Subcutaneous adipose tissue (tissue), 4 donors: ENCODE measurements around the gene HNRNPUL2. TPM values are rescaled to one million over a fixed set of nuclear protein-coding genes. Genes with fewer than 3 reads are reported as not detected.

Experiments
- CTCF ChIP-seq: fragments of 450-650 bp; IDR thresholded peaks from one replicate; pipeline ENCODE4 v1.5.1; 2016; ENCODE audit warnings: low read depth, mild to moderate bottlenecking, control low read depth, antibody characterized with exemption, moderate library complexity
- total RNA-seq, 4 donors: library from RNA; depleted of rRNA; stranded (reverse); fragments of >200 nt; gene quantifications; one replicate each; pipeline ENCODE4 v1.1.0, GENCODE V29; 2016

The HNRNPUL2 gene
- total RNA-seq, 4 donors from 2014 or later: 21.2 to 35.2 (median 29.3) TPM

DNA sequence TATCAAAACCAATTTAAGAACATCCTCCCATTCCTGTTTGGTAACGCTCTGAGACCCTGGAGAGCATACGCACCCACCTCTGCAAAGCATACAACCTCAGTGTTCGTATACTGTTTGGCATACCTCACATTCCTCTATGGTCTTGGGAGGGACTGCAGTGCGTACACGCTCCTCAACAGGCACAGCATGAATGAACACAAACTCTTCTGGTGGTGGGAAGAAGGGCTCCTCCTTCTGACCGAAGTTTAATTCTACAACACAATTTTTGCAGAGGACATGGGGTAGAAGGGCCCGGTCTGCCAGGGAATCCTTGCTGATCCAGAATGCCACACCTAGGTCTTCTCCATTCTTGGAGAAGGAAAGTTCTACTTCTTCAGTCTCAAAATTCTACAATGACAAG, 5.3 kb downstream of the HNRNPUL2 start:
- TF ChIP-seq CTCF: no peak

GRCh38 chr11:62719302-62719978, 7.8 kb downstream of the HNRNPUL2 start:
- no peak for TF ChIP-seq CTCF

GRCh38 chr11:62716816-62717215, 10.4 kb downstream of the HNRNPUL2 start:
- no peak for TF ChIP-seq CTCF

DNA sequence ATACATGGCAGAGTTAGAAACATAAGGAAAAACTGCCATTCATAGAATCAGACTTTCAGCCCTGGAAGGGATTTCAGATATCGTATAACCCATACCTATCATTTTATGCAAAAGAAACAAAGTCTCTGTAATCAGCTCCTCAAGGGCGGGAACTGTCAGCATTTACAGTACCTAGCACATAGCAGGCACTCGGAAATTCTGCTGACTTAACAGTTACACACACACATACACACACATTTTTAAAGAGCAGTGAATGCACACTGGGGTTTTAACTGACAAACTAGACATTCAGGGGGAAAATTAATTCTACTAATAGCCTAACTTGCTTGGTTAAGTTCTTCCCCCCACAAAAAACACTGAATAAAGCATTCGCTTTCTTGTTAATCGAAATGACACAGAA, 11.1 kb downstream of the HNRNPUL2 start:
- no peak for TF ChIP-seq CTCF

DNA sequence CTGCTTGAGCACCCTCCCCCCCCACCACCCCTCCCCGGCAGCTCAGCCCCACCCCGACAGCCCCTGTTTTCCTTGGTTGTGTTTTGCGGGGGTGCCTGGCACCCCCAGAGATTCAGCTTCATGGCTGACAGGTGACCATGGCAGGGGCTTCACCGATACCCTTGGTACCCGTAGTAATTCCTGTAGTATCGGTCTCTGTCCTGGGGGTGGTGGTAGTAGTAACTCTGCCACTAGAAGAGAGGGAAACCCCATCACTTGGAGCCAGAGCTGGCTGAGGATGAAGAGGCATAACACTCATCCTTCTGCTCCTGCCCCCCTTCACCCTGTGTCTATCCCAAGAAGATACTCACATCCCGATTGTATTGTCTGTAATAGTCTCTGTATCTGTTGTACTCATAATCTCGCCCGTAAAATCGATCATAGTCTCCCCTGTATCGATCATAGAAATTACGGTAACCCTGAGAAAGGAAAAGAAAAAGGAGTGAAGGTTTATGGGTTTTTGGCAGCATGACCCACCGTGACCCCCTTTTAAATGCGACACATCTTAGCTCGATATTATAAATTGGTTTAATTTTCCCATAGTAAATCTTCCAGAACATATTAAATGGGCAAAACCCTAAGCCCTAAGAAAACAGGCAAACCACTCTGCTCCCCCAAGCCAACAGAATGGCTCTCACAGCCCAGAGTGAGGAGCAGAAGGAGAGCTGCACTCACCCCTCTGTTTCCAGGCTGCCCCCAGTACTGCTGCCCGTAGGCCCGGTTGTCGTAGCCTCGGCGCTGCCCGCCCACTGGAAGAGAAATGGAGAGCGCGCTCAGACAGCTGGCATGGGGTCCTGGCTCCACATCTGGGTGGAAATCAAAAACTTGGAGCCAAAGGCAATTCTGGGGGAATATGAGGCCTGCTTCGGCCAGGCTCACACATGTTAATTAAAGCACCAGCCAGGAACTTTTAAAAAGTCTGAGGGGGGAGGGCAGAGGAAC, 11.8 kb downstream of the HNRNPUL2 start:
- no peak for TF ChIP-seq CTCF

DNA sequence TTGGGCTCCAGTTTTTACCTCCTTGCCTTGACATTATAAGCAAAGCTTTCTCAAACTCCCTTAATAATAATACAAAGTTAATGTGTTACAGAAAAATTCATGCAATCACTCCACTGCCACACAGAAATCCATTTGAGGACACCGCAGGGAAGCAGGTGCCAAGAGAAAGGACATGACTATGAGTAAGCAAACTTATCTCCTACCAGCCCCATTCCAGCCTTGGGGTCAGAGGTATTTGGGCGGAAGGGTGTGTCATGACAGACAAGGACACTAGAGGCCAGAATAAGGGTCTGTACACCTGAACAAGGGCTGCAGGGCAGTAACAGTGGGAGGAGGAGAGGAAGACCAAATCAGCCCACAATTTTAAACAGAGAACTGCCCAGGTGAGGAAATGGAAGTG, 13.9 kb downstream of the HNRNPUL2 start:
- no peak for TF ChIP-seq CTCF

GRCh38 chr11:62712861-62713260, 14.4 kb downstream of the HNRNPUL2 start:
- TF ChIP-seq CTCF: no peak
